ENCODE measurements around the gene LYPLA2.

DNA sequence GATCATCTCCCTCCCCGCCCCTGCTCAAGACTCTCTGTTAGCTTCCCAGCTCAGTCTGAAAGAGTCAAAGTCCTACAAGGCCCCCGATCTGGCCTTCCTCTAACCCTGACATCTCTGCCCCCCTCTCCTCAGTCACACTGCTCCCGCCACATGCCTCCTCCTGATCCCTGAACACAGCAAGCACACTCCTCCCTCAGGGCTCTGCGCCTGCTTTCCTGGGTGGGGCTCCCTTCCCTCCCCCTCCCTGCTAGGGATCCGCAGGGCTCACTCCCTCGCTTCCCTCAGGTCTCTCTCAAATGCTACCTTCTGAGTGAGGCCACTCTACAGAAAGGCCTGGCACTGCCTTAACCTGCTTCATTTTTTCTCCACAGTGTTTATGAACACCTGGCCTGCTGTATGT lies 15.3 kb downstream of the LYPLA2 start:
- TF ChIP-seq, protein P1, sequence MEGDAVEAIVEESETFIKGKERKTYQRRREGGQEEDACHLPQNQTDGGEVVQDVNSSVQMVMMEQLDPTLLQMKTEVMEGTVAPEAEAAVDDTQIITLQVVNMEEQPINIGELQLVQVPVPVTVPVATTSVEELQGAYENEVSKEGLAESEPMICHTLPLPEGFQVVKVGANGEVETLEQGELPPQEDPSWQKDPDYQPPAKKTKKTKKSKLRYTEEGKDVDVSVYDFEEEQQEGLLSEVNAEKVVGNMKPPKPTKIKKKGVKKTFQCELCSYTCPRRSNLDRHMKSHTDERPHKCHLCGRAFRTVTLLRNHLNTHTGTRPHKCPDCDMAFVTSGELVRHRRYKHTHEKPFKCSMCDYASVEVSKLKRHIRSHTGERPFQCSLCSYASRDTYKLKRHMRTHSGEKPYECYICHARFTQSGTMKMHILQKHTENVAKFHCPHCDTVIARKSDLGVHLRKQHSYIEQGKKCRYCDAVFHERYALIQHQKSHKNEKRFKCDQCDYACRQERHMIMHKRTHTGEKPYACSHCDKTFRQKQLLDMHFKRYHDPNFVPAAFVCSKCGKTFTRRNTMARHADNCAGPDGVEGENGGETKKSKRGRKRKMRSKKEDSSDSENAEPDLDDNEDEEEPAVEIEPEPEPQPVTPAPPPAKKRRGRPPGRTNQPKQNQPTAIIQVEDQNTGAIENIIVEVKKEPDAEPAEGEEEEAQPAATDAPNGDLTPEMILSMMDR (IDR thresholded peaks at IDR 0.05; ENCODE audit: insufficient read depth, low read length, poor library complexity, severe bottlenecking) = no peak
- TF ChIP-seq EZH2phosphoT487 (conservative IDR thresholded peaks at IDR 0.05; ENCODE audit: low read length) = no peak
